Activated CD4-positive, alpha-beta T cell treated with anti-CD3 and anti-CD28 coated beads, Interleukin-2, Interleukin-4, amounts not matched to agents 100 ng/mL and 50 ng/mL, durations not matched to agents 16 hours and 8 hours (primary cell): Measurements from ENCODE around the gene FNDC8.
"Not testable (repeated sequence)": the region's sequence is repeated elsewhere in the genome, so short reads cannot be mapped to it uniquely, and the experiment has no call there.

Experiments
- DNase-seq: peaks from one replicate; pipeline ENCODE4 v3.0.0-alpha.2; 2020; ENCODE audit warnings: low spot score

FNDC8 gene

GRCh38 chr17:35170968-35171771 lies 49.8 kb downstream of the FNDC8 start:
- peak; percentile 46 for DNase-seq

DNA sequence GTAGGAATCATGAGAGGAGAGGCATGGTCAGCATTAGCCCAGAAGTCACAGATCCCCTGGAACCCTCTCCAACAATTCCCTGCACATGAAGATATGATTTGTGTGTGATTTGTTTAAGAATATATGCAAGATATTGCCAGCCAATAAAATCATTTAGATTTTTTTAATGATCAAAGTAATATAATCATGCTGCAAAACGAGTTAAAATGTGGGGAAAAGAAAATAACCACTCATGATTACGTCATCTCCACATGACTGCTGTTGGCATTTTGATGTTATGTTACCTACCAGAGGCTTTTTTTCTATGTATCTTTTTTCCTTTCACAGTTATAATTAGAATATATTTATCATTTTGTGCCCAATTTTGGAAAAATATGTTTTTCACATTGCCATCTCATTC lies 50.4 kb downstream of the FNDC8 start:
- DNase-seq = no peak

GRCh38 chr17:35172321-35172720 lies 50.9 kb downstream of the FNDC8 start:
- not testable (repeated sequence) for DNase-seq

- no peak for DNase-seq
Measured at GRCh38 chr17:35174835-35175334, 53.5 kb downstream of the FNDC8 start.

DNA sequence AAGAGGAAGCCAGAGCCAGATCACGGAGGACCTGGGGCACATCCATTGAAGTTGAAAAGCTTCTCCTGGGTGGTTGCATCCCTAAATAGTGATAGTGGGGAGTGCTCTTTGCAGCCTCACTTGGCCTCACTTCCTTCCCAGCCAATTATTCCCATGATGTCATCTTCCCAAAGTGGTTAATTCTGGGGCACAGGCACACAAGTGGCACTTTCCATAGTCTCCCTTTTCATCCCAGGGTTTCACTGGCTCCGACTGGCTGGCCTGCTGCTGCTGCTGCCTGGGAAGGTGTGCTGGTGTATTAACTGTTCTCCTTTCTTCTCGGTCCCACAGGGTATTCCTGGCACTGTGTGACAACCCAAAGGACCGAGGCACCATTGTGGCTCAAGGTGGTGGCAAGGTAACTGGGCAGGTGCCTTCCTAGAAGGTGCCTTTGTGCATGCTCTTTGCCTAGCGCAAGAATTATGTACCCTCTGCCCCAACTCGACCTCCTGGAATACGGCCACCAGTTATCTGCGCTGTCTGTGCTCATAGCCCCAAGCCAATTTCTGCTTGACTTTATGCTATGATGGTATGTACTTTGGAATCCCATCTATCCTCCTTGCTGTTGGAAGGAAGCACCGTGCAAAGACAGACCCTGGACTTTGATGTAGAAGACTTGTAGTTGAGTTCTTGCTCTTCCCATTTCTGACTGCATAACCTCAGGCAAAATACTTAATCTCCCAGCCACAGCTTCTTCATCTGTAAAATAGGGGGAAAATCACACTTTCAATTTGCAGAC lies 54.4 kb downstream of the FNDC8 start:
- DNase-seq = no peak

- no peak for DNase-seq
Measured at GRCh38 chr17:35176897-35177296, 55.5 kb downstream of the FNDC8 start.

- DNase-seq = not testable (repeated sequence)
Measured at GRCh38 chr17:35179379-35179778, 58.0 kb downstream of the FNDC8 start.
